Fibroblast of lung (primary cell): ENCODE results near the gene FAM110A. TPM values are rescaled to one million over a fixed set of nuclear protein-coding genes. Genes with fewer than 3 reads are reported as not detected.

Source experiments
- DNase-seq, 2 donors: peaks; one replicate each; pipeline versions ENCODE4 v3.0.0 to v3.0.0-alpha.2; 2010; ENCODE audit warnings: low read depth in 2 of 2
- H2AFZ ChIP-seq: 2 replicates; pipeline ENCODE4 v1.5.1; 2012; ENCODE audit warnings: low read length, control low read depth, inconsistent platforms
- H3K27ac ChIP-seq: 2 replicates; pipeline ENCODE4 v1.5.1; 2011; ENCODE audit warnings: low read length, control low read depth; ENCODE audit not compliant: insufficient read depth
- H3K27me3 ChIP-seq: 2 replicates; pipeline ENCODE4 v1.5.1; 2011; ENCODE audit warnings: mild to moderate bottlenecking, low read length; ENCODE audit not compliant: control insufficient read depth, insufficient read depth
- H3K36me3 ChIP-seq: 2 replicates; pipeline ENCODE4 v1.5.1; 2011; ENCODE audit warnings: low read length; ENCODE audit not compliant: control insufficient read depth, insufficient read depth
- H3K4me1 ChIP-seq: 2 replicates; pipeline ENCODE4 v1.5.1; 2011; ENCODE audit warnings: low read length; ENCODE audit not compliant: control insufficient read depth, insufficient read depth; ENCODE audit errors: extremely low read depth
- H3K4me2 ChIP-seq: 2 replicates; pipeline ENCODE4 v1.5.1; 2011; ENCODE audit warnings: low read length, control low read depth; ENCODE audit not compliant: insufficient read depth; ENCODE audit errors: extremely low read depth
- H3K4me3 ChIP-seq, 4 experiments: fragments of 200-600 bp in 1 of 4; sonication (generic) in 1 of 4; replicated peaks in 1 of 4; 2 replicates each; pipeline ENCODE4 v1.5.1; 2011 to 2016; ENCODE audit warnings: low read length in 4 of 4, low read depth in 3 of 4, mild to moderate bottlenecking in 3 of 4, control low read depth in 2 of 4, inconsistent platforms in 1 of 4, mixed read lengths in 1 of 4; ENCODE audit not compliant: insufficient read depth in 1 of 4; ENCODE audit errors: control extremely low read depth in 1 of 4
- H3K79me2 ChIP-seq: 2 replicates; pipeline ENCODE4 v1.5.1; 2012; ENCODE audit warnings: mild to moderate bottlenecking, low read length, inconsistent platforms; ENCODE audit not compliant: control insufficient read depth, insufficient read depth
- H3K9ac ChIP-seq: 2 replicates; pipeline ENCODE4 v1.5.1; 2011; ENCODE audit warnings: mild to moderate bottlenecking, low read length, control low read depth; ENCODE audit not compliant: insufficient read depth
- H3K9me3 ChIP-seq: 2 replicates; pipeline ENCODE4 v1.5.1; 2012; ENCODE audit warnings: low read depth, low read length; ENCODE audit not compliant: control insufficient read depth, insufficient read depth
- H4K20me1 ChIP-seq: 2 replicates; pipeline ENCODE4 v1.5.1; 2011; ENCODE audit warnings: low read length; ENCODE audit not compliant: control insufficient read depth, insufficient read depth; ENCODE audit errors: extremely low read depth
- CTCF ChIP-seq, 2 donors: IDR thresholded peaks in 1 of 2; conservative IDR thresholded peaks in 1 of 2; 1 replicate in 1 of 2; 2 replicates in 1 of 2; pipeline ENCODE4 v1.5.1; 2011 to 2012; ENCODE audit warnings: low read length in 2 of 2, control low read depth in 1 of 2, inconsistent platforms in 1 of 2, low read depth in 1 of 2, mild to moderate bottlenecking in 1 of 2
- EZH2 ChIP-seq: IDR thresholded peaks from 2 replicates; pipeline ENCODE4 v1.5.1; 2012; ENCODE audit warnings: low read length, control low read depth, mild to moderate bottlenecking; ENCODE audit errors: missing control alignments
- polyA plus RNA-seq, 2 donors: library from polyadenylated mRNA; depleted of rRNA in 1 of 2; stranded (reverse) in 1 of 2; unstranded in 1 of 2; fragments of >200 nt; gene quantifications; 2 replicates each; pipeline ENCODE4 v1.2.1, GENCODE V29; 2011 to 2012; ENCODE audit warnings: missing spikeins in 1 of 2
- total RNA-seq: library from RNA; depleted of rRNA; stranded (reverse); fragments of >200 nt; gene quantifications from 2 replicates; pipeline ENCODE4 v1.2.1, GENCODE V29; 2014

Gene FAM110A
- total and polyA plus RNA-seq, 2 donors (not counting 1 experiment from before 2014, with no cell fraction given) = 1.5 to 1.8 TPM

- Histone ChIP-seq H3K4me3 (no peak overlapping the region), H3K4me2 (no peak overlapping the region), H4K20me1 (no peaks in the 10 kb centered on the region), H3K4me1 (no peaks in the 10 kb centered on the region), H3K9ac (no peak overlapping the region), H3K36me3 (no peaks in the 10 kb centered on the region), H3K79me2 (no peaks in the 10 kb centered on the region), H3K27me3 (no peaks in the 10 kb centered on the region), H3K27ac (peak overlapping the region; percentile 1), H2AFZ (no peak overlapping the region), H3K9me3 (no peaks in the 10 kb centered on the region)
- DNase-seq = no peak
- TF ChIP-seq EZH2 (no peak), CTCF (conservative IDR thresholded peaks at IDR 0.05 in 1 of 2, IDR thresholded peaks at IDR 0.05 in 1 of 2; ENCODE audit: low read depth in 1 of 2, low read length in 2 of 2) (no peak)
Measured at GRCh38 chr20:828987-829386, 4.5 kb upstream of the FAM110A start.

GRCh38 chr20:829551-829950 lies 4.0 kb upstream of the FAM110A start:
- Histone ChIP-seq H3K27me3 (no peaks in the 10 kb centered on the region), H3K9me3 (no peaks in the 10 kb centered on the region), H3K4me2 (no peak overlapping the region), H3K36me3 (no peaks in the 10 kb centered on the region), H3K9ac (no peak overlapping the region), H3K27ac (peak overlapping the region; percentile 1), H2AFZ (no peak overlapping the region), H3K79me2 (peaks cover 5% of the 10 kb centered on the region), H3K4me1 (no peaks in the 10 kb centered on the region), H3K4me3 (no peak overlapping the region), H4K20me1 (no peaks in the 10 kb centered on the region)
- no peak for TF ChIP-seq EZH2
- no peak for TF ChIP-seq CTCF (conservative IDR thresholded peaks at IDR 0.05 in 1 of 2, IDR thresholded peaks at IDR 0.05 in 1 of 2; ENCODE audit: low read depth in 1 of 2, low read length in 2 of 2)
- DNase-seq = peak in 1 of 2 donors; percentile 42

GRCh38 chr20:830011-830521 lies 3.4 kb upstream of the FAM110A start:
- peak; percentile 23 to 51 for DNase-seq
- H3K9ac ChIP-seq = no peak overlapping the region
- no peaks in the 10 kb centered on the region for H3K36me3 ChIP-seq
- peak overlapping the region; percentile 58 for H3K4me2 ChIP-seq
- H3K79me2 ChIP-seq = peaks cover 9% of the 10 kb centered on the region
- peak overlapping the region; percentile 1 for H3K27ac ChIP-seq
- TF ChIP-seq CTCF (conservative IDR thresholded peaks at IDR 0.05 in 1 of 2, IDR thresholded peaks at IDR 0.05 in 1 of 2; ENCODE audit: low read depth in 1 of 2, low read length in 2 of 2) (no peak), EZH2 (no peak)
- H2AFZ ChIP-seq = peak overlapping the region; percentile 43
- H3K27me3 ChIP-seq = no peaks in the 10 kb centered on the region
- no peaks in the 10 kb centered on the region for H3K4me1 ChIP-seq
- no peak overlapping the region for H3K4me3 ChIP-seq
- no peaks in the 10 kb centered on the region for H4K20me1 ChIP-seq
- no peaks in the 10 kb centered on the region for H3K9me3 ChIP-seq
